ENCODE results near the gene HYAL2. TPM values are rescaled to one million over a fixed set of nuclear protein-coding genes. Genes with fewer than 3 reads are reported as not detected.

HYAL2 gene
- total RNA-seq, 2 experiments from 2014 or later = 7.7 to 19.7 TPM

Other genes starting within 250 kb of the HYAL2 start
- gene RBM5, start 233.8 kb downstream of the HYAL2 start, total RNA-seq (2014; rRNA removed; shearing (Covaris generic)) = 139 and 192 TPM in 2 replicates
- gene RBM5, start 233.8 kb downstream of the HYAL2 start, total RNA-seq (2022) = 197 and 223 TPM in 2 replicates
- 0.28 TPM in 1 of 2 replicates, not detected in the other for gene SEMA3F, start 167.4 kb downstream of the HYAL2 start, total RNA-seq (2014; rRNA removed; shearing (Covaris generic))
- gene SEMA3F, start 167.4 kb downstream of the HYAL2 start, total RNA-seq (2022) = 0.18 and 0.84 TPM in 2 replicates
- gene GNAT1, start 131.1 kb downstream of the HYAL2 start, total RNA-seq (2014; rRNA removed; shearing (Covaris generic)) = not detected in 2 replicates
- not detected in 2 replicates for gene GNAT1, start 131.1 kb downstream of the HYAL2 start, total RNA-seq (2022)
- not detected in 2 replicates for gene SLC38A3, start 117.5 kb downstream of the HYAL2 start, total RNA-seq (2014; rRNA removed; shearing (Covaris generic))
- not detected in 2 replicates for gene SLC38A3, start 117.5 kb downstream of the HYAL2 start, total RNA-seq (2022)
- 165 and 190 TPM in 2 replicates for gene GNAI2, start 86.5 kb downstream of the HYAL2 start, total RNA-seq (2014; rRNA removed; shearing (Covaris generic))
- 256 and 266 TPM in 2 replicates for gene GNAI2, start 86.5 kb downstream of the HYAL2 start, total RNA-seq (2022)
- 0.10 and 0.28 TPM in 2 replicates for gene SEMA3B, start 53.6 kb downstream of the HYAL2 start, total RNA-seq (2014; rRNA removed; shearing (Covaris generic))
- gene SEMA3B, start 53.6 kb downstream of the HYAL2 start, total RNA-seq (2022) = 0.82 and 1.2 TPM in 2 replicates
- not detected in 2 replicates for gene LSMEM2, start 43.7 kb downstream of the HYAL2 start, total RNA-seq (2014; rRNA removed; shearing (Covaris generic))
- gene LSMEM2, start 43.7 kb downstream of the HYAL2 start, total RNA-seq (2022) = not detected in 2 replicates
- gene IFRD2, start 30.3 kb downstream of the HYAL2 start, total RNA-seq (2014; rRNA removed; shearing (Covaris generic)) = 73.1 and 95.5 TPM in 2 replicates
- gene IFRD2, start 30.3 kb downstream of the HYAL2 start, total RNA-seq (2022) = 93.3 and 97.3 TPM in 2 replicates
- gene HYAL3, start 23.3 kb downstream of the HYAL2 start, total RNA-seq (2014; rRNA removed; shearing (Covaris generic)) = 1.2 and 2.7 TPM in 2 replicates
- 3.5 and 4.4 TPM in 2 replicates for gene HYAL3, start 23.3 kb downstream of the HYAL2 start, total RNA-seq (2022)
- gene NAA80, start 23.3 kb downstream of the HYAL2 start, total RNA-seq (2014; rRNA removed; shearing (Covaris generic)) = 13.6 and 18.7 TPM in 2 replicates
- gene NAA80, start 23.3 kb downstream of the HYAL2 start, total RNA-seq (2022) = 18.7 and 21.7 TPM in 2 replicates
- gene HYAL1, start 19.2 kb downstream of the HYAL2 start, total RNA-seq (2014; rRNA removed; shearing (Covaris generic)) = 0.85 and 2.8 TPM in 2 replicates
- 0.33 and 0.36 TPM in 2 replicates for gene HYAL1, start 19.2 kb downstream of the HYAL2 start, total RNA-seq (2022)
- gene TUSC2, start 5.5 kb upstream of the HYAL2 start, total RNA-seq (2014; rRNA removed; shearing (Covaris generic)) = 24.5 and 26.9 TPM in 2 replicates
- 20.2 and 20.4 TPM in 2 replicates for gene TUSC2, start 5.5 kb upstream of the HYAL2 start, total RNA-seq (2022)
- gene RASSF1, start 18.1 kb upstream of the HYAL2 start, total RNA-seq (2014; rRNA removed; shearing (Covaris generic)) = 35.8 and 36.0 TPM in 2 replicates
- gene RASSF1, start 18.1 kb upstream of the HYAL2 start, total RNA-seq (2022) = 33.0 and 33.9 TPM in 2 replicates
- 1.7 and 1.8 TPM in 2 replicates for gene ZMYND10, start 23.0 kb upstream of the HYAL2 start, total RNA-seq (2014; rRNA removed; shearing (Covaris generic))
- 2.8 and 3.0 TPM in 2 replicates for gene ZMYND10, start 23.0 kb upstream of the HYAL2 start, total RNA-seq (2022)
- 38.6 and 52.5 TPM in 2 replicates for gene NPRL2, start 28.0 kb upstream of the HYAL2 start, total RNA-seq (2014; rRNA removed; shearing (Covaris generic))
- gene NPRL2, start 28.0 kb upstream of the HYAL2 start, total RNA-seq (2022) = 27.9 and 36.0 TPM in 2 replicates
- gene CYB561D2, start 28.1 kb upstream of the HYAL2 start, total RNA-seq (2014; rRNA removed; shearing (Covaris generic)) = 16.2 and 28.0 TPM in 2 replicates
- gene CYB561D2, start 28.1 kb upstream of the HYAL2 start, total RNA-seq (2022) = 17.8 and 18.7 TPM in 2 replicates
- 14.5 and 18.9 TPM in 2 replicates for gene TMEM115, start 36.8 kb upstream of the HYAL2 start, total RNA-seq (2014; rRNA removed; shearing (Covaris generic))
- gene TMEM115, start 36.8 kb upstream of the HYAL2 start, total RNA-seq (2022) = 16.2 and 17.1 TPM in 2 replicates
- 0.09 TPM in 1 of 2 replicates, not detected in the other for gene CACNA2D2, start 180.9 kb upstream of the HYAL2 start, total RNA-seq (2014; rRNA removed; shearing (Covaris generic))
- 0.21 and 0.28 TPM in 2 replicates for gene CACNA2D2, start 180.9 kb upstream of the HYAL2 start, total RNA-seq (2022)
- gene C3orf18, start 245.0 kb upstream of the HYAL2 start, total RNA-seq (2014; rRNA removed; shearing (Covaris generic)) = 3.9 and 8.0 TPM in 2 replicates
- 8.0 and 9.5 TPM in 2 replicates for gene C3orf18, start 245.0 kb upstream of the HYAL2 start, total RNA-seq (2022)
- 18.9 and 19.3 TPM in 2 replicates for gene HEMK1, start 246.8 kb upstream of the HYAL2 start, total RNA-seq (2014; rRNA removed; shearing (Covaris generic))
- gene HEMK1, start 246.8 kb upstream of the HYAL2 start, total RNA-seq (2022) = 27.4 and 30.1 TPM in 2 replicates